GM12874 (cell line): ENCODE measurements around the gene PATE3.

ENCODE experiments used
- CTCF ChIP-seq: IDR thresholded peaks from 2 replicates; pipeline ENCODE4 v1.5.1; 2011; ENCODE audit warnings: low read depth, mild to moderate bottlenecking, control low read depth, low read length, moderate library complexity; ENCODE audit not compliant: insufficient read depth

PATE3 gene

GRCh38 chr11:125835748-125836147, 47.8 kb downstream of the PATE3 start:
- TF ChIP-seq CTCF: no peak
